ENCODE measurements around the gene SGCD.

SGCD gene

DNA sequence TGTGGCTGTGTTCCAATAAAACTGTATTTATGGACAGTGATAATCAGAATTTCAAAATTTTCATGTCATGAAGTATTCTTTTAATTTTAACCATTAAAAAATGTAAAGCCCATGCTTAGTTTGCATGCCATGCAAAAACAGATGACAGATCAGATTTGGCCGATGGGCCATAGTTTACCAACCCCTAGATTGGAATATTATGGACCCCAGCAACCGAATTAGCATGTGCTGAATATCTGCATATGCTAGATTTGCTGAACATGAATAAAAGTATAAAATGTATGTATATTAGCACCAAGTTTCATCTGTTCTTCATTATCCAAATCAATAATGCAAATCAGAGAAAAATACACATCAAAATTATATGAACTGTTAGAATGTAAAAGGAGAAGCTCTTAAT lies 364.6 kb downstream of the SGCD start:
- DNase-seq (ENCODE audit: low spot score): no peak

DNA sequence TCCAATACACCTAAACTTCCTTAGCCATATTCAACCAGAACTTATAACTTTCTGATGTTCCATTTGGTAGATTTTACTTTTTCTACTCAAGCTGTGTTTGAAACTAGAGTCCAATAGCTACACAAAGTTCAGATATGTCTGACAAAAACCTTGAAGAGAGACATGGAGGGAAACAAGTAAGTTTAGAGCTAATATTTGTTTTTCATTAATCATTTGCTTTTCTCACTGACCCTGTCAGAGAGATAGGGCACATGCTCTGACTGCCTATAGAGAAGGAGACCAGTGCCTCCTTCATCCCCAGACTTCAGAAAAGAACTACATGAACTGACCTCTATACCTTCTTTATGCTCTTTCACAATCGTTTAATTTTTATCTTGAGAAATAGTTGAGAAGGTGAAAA lies 366.1 kb downstream of the SGCD start:
- no peak for DNase-seq (ENCODE audit: low spot score)

GRCh38 chr5:156694598-156694997 lies 367.6 kb downstream of the SGCD start:
- no peak for DNase-seq (ENCODE audit: low spot score)

GRCh38 chr5:156695774-156696173 lies 368.8 kb downstream of the SGCD start:
- DNase-seq (ENCODE audit: low spot score): no peak

DNA sequence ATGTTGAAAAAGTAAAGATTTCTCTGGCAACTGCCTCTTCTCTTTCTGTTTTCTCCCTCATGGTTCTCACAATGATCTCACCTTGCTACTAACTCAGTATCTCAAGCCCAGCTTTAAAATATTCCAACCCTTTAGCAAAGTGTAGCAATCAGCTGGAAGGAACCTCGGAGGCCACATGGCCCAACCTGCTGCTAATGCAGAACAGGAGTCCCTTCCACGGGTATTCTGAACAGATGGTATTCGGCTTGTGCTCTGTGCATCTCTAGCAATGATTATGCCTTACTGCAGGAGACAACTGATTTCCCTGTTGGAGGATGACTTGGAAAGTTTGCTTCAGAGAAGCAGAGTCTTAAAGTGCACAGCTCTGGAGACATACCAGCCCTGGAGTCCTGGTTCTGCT lies 371.4 kb downstream of the SGCD start:
- no peak for DNase-seq (ENCODE audit: low spot score)

DNA sequence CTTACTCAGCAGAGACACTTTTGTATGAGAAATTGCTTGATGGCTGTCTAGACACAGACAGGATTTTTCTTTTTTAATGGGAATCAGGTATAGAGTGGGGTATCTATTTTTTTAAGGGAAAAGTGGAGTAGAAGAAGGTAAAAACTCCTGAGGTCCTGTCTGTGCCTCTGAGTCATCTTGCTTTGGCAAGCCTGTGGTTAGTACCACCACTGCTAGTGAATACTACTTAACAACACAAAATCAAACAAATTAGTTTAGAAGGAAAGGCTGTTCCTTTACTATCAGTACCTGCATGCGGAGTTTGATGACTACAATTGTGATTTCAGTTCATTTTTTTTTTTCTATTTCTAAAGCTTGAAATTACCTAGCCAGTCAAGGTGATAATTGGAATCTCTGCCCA lies 372.2 kb downstream of the SGCD start:
- no peak for DNase-seq (ENCODE audit: low spot score)

DNA sequence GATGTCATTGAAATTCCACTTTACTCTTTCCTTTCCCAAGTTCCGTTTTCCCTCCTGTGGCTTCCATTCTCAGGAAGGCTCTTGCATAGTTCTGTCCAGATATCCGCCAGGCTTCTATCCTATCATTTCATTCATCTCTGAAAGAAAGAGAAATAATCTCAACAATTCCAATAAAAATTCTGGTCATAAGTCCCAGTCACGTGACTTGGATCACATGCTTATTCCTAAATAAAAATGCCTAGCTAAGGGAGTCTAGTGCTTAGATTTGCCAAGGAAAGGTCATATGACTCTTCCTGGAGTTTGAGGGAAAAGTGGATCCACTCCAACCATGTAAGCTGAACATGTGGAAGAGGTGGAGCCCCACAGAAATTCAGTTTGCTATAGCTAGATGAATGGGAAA lies 377.2 kb downstream of the SGCD start:
- no peak for DNase-seq (ENCODE audit: low spot score)

DNA sequence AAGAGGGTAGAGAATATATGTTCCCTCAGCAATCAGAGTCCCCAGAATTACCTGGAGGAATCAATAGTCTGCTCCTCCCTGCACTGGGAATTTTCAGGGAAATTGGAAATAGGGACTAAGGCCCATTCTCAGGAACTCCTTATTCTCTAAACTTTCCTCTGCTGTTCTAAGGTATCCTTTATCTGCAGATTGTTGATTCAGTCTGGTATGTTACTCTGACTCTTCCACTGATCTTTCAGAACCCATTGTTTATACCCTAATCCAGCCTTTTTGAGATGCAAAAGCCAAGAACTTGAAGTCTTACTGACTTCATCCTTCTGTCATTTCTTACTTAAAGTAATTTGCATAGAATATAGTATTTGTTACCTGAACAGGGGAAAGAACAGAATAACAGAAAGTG lies 379.7 kb downstream of the SGCD start:
- DNase-seq (ENCODE audit: low spot score): no peak

GRCh38 chr5:156707750-156708149 lies 380.8 kb downstream of the SGCD start:
- no peak for DNase-seq (ENCODE audit: low spot score)

DNA sequence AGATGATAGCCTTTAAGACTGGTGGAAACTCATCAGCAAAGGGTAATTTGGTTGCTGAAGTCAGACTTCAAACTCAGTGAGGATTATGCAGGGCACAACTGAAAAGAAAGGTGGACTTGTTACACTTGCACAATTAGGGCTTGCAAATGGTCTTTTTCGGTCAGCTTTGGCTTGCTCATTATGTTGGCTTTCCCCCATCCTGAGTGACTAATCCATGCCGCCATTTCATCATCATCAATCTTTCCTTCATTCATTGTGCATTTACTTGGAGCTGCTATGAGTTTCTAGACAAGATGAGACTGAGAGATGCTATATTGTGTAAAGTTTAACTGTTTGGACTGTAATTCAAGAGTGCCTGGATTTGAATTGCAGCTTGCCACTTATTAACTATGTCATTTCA lies 388.3 kb downstream of the SGCD start:
- DNase-seq (ENCODE audit: low spot score): no peak

DNA sequence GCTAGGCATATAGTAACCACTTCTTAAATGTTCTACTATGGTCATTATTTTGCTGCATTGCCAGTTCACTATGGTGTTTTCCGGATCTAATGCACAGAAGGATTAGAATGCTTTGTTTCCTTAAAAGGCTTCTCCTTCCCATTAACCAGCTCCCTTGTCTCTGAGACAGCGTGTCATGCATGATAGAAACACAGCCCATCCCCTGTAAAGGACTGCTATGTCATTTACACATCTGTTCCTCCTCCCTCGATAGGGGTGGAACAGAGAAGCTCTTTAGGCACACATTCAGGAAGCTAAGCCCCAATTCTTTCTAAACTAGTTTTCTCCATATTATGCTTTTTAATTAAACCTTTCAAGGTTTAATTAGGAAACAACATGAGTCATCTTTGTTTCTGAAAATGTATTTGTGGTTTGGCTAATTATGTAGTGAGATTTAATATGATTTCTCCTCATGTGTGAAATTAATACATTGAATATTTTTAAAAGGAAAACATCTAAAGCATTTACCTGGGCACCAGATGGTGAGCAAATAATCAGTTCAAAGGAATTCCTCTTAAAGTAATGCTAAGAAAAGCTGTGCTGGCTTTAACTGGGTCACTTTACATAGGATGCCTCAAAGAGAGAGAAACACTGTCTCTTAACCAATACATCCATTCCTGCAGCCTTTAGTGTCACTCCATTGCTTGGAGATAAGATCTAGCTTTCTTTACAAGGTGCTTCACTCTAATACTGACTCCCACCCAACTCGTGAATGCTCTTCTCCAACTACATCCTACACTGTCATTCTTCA lies 389.8 kb downstream of the SGCD start:
- DNase-seq (ENCODE audit: low spot score): no peak

DNA sequence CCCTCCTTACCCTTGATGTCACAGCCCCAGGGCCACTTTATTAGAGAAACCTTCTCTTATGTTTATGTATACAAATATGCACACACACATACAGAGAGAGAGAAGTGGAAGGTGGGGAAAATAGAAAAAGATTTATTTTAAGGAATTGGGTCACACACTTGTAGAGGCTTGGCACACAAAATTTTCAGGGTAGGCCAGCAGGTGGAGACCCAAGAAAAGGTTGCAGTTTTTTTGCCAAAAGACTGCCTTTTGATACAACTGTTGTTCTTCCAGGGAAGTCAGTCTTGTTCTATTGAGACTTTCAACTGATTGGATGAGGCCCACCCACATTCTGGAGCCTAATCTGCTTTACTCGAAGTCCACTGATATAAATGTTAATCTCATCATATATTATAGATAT lies 392.0 kb downstream of the SGCD start:
- DNase-seq (ENCODE audit: low spot score): no peak

GRCh38 chr5:156722358-156722757 lies 395.4 kb downstream of the SGCD start:
- no peak for DNase-seq (ENCODE audit: low spot score)

DNA sequence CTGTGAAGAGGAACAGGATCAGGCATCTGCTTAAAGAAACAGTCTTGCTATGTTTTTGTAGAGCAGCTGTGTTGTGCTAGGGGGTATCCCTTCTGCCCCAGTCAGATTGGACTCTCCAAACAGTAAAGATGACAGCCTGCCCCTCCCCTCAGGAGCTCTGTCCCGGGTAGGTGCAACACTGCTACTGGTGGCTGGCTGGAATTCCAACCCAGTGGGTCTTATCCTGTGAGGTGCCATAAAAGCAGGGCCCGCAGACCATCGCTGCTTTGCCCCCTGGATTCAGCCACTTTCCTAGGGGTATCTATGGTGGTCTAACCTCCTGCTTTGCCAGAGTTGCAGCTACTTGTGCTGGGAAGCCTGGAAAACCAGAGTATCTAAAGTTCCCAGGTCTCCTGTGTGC lies 408.5 kb downstream of the SGCD start:
- no peak for DNase-seq (ENCODE audit: low spot score)

GRCh38 chr5:156741516-156741915 lies 414.6 kb downstream of the SGCD start:
- no peak for DNase-seq (ENCODE audit: low spot score)

DNA sequence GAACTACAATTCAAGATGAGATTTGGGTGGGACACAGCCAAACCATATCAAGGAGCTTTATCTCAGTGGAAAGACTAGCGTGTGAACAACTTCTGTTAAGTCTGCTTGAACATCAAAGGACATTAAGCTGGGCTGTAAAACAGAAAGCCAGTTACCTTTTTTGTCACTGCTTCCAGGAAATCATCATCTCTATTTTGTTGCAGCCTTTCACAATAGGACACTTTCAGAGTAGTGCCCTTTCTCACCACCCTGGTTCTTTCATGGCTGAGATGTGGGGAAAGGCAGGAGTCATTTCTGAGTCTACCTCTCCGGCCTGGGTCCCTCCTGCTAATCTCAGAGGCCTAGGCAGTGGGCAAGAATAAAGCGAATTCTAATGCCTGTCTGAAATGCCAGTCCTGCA lies 426.9 kb downstream of the SGCD start:
- no peak for DNase-seq (ENCODE audit: low spot score)

DNA sequence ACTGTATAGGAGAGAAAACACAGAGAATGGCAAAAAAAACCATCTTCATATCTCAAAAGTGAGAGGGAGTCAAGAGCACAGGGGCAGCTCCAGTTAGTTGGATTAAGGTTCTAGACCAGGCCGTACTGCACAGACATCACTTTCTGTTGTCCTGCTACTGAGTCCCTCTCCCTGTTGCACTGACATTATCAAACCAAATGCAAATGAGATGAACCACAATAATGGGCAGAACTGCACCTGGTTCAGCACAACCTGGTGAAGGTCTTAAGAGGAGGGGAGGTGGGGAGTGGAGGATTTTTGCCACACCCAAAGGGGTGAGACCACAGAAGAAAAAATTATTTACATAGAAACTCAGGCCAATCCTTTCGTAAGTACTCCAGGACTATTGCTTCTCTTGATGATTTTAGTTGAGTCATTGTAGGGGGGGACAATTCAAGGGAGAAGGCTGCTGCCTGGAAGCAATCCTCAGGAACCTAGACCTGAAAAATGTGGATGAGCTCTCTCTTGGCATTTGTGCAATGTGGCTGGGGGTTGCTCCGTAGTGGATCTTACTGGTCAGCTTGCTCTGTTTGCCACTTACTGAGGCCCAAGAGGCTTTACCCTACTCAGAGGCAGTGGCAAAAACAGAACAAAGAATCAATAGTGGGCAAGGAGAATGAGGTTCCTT lies 428.6 kb downstream of the SGCD start:
- DNase-seq (ENCODE audit: low spot score): no peak

- DNase-seq (ENCODE audit: low spot score): no peak
These were observed 431.2 kb downstream of the SGCD start for GRCh38 chr5:156758011-156758791.

DNA sequence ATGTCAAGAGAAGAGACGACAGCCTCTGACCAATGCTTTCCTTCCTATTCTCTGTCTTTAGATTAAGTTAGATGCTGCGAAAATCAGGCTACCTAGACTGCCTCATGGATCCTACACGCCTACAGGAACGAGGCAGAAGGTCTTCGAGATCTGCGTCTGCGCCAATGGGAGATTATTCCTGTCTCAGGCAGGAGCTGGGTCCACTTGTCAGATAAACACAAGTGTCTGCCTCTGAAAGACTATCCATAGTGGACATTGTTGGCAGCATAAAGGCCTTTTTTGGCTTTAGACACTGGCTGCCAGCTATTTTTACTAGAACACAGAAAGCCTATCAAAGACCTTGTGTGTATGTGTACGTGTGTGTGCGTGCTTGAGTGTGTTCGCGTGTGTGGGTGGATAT lies 432.2 kb downstream of the SGCD start:
- DNase-seq (ENCODE audit: low spot score): no peak

DNA sequence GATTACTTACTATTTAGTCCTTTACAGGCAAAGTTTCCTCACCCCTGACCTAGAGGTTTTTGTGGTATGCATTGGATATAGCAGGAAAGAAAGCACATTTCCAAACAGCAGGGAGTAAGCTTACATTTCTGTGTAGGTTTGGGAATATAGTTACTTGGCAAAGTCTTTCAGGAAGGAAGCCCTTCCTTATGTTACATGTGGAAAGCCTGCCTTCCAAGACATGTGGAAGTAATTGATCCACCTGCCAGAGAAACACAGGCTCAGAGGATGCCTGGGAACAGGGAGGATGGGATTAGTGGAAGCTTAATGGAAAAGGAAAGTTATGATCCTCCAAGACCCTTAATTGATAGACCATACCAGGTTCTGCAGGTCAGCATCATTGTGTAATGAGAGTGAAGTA lies 435.8 kb downstream of the SGCD start:
- DNase-seq (ENCODE audit: low spot score): no peak

DNA sequence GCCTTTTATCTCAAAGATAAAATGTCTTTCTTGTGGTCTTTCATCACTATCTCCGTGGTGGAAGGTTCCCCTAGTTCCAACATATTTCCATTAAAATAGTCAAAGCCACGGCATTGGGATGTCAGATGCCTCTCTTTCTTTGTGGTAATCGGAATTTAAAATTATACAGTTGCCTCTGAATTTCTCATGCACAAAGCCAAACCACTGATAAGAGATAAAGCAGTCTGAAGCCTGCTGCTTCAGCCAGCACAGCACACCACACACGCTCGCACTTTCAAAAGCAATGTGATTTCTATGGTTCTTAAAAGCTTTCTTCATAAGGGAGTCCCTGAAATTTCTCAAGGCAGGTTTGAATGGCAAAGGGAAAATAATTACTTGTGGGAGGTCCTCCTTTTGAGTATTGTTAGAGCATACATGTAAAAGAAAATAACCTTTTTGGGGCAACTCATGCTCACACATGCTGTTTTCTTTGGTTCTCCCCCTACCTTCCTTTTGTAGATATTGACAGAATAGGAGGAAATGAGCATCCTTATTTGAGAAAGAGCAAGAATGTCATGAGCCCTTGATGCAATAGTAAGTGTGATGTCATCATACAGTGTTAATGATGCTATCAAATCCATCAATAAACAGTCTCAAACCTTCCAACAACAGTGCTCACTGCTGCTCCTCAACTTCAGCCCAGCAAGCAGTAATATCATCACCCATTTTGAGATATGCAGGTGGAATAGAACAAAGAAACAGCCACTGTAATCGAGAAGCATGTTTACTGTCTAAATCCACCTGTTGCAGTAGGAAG lies 437.4 kb downstream of the SGCD start:
- DNase-seq (ENCODE audit: low spot score): no peak

- no peak for DNase-seq (ENCODE audit: low spot score)
These were observed 447.3 kb downstream of the SGCD start for GRCh38 chr5:156774273-156774672.

All from LoVo (cell line).